PC-9 (cell line): Measurements from ENCODE around the gene NSUN7.

Experiments
- CTCF ChIP-seq: fragments of 200-600 bp; sonication (generic); conservative IDR thresholded peaks from 2 replicates; pipeline ENCODE4 v1.6.1; 2017; ENCODE audit warnings: mixed run types, antibody characterized with exemption, mild to moderate bottlenecking, moderate library complexity
- EZH2 ChIP-seq: fragments of 200-600 bp; sonication (generic); IDR thresholded peaks from 2 replicates; pipeline ENCODE4 v1.8.0; 2017; ENCODE audit warnings: antibody characterized with exemption, low read depth

- TF ChIP-seq CTCF (no peak), EZH2 (no peak)
These were observed 2.4 kb upstream of the NSUN7 start for GRCh38 chr4:40747207-40747835.
